Fibroblast of the aortic adventitia (primary cell): Measurements from ENCODE around the gene KRT35. TPM values are rescaled to one million over a fixed set of nuclear protein-coding genes. Genes with fewer than 3 reads are reported as not detected.
A peak's percentile ranks its signal among the peaks of the same experiment; 100 is the strongest.

Source experiments
- DNase-seq: peaks from one replicate; pipeline ENCODE4 v3.0.0-alpha.2; 2010; ENCODE audit warnings: low read depth
- H3K4me3 ChIP-seq: 2 replicates; pipeline ENCODE4 v1.5.1; 2011; ENCODE audit warnings: low read depth, mild to moderate bottlenecking, control low read depth, low read length, moderate library complexity
- total RNA-seq: library from RNA; depleted of rRNA; stranded (reverse); fragments of >200 nt; gene quantifications from 2 replicates; pipeline ENCODE4 v1.2.3, GENCODE V29; 2012; ENCODE audit warnings: low replicate concordance
- TF ChIP-seq, protein P1 (sequence below): IDR thresholded peaks from 2 replicates; pipeline ENCODE4 v1.5.1; 2011; ENCODE audit warnings: mild to moderate bottlenecking, low read length, control low read depth, inconsistent platforms; ENCODE audit not compliant: insufficient read depth

KRT35 gene
- total RNA-seq, 1 donor = not detected

DNA sequence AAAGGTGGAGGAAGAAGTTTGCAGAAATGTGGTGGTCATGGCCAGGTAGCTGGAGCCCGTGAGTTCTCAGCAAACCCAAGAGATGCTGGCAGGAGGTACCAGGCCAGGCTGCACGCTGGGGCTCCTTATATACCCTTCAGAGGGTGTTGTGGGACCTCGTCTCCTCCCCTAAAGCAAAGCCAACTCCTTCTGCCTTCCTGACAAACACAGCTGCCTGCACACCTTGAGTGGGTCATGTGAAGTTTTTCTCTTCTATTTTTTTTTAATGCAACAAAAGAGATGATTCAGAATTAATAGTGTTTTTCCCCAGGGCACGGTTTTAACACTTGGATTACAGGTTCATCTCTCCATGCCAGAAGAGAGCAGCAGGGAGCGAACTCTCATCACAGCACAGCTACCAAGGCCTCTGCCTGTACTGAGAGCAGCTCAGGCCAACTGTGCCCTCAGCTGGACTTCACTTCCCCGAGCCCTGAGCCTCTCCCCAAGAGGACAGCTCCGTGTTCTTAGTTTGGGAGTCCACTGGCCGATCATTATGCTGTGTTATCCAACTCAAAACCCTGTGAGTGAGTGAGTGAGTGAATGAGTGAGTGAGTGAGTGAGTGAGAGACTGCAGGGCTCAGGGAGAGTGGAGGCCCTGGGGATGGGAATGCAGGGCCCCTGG, 38.0 kb upstream of the KRT35 start, which contains the start of gene KRT15:
KRT15 (minus strand) TSS at position 102 of the 661 bp plus-strand sequence; CDS start at position 39, 63 bp downstream.
- no peak within 1 kb of the TSS for H3K4me3 ChIP-seq
- TF ChIP-seq, protein P1, sequence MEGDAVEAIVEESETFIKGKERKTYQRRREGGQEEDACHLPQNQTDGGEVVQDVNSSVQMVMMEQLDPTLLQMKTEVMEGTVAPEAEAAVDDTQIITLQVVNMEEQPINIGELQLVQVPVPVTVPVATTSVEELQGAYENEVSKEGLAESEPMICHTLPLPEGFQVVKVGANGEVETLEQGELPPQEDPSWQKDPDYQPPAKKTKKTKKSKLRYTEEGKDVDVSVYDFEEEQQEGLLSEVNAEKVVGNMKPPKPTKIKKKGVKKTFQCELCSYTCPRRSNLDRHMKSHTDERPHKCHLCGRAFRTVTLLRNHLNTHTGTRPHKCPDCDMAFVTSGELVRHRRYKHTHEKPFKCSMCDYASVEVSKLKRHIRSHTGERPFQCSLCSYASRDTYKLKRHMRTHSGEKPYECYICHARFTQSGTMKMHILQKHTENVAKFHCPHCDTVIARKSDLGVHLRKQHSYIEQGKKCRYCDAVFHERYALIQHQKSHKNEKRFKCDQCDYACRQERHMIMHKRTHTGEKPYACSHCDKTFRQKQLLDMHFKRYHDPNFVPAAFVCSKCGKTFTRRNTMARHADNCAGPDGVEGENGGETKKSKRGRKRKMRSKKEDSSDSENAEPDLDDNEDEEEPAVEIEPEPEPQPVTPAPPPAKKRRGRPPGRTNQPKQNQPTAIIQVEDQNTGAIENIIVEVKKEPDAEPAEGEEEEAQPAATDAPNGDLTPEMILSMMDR = no peak

DNA sequence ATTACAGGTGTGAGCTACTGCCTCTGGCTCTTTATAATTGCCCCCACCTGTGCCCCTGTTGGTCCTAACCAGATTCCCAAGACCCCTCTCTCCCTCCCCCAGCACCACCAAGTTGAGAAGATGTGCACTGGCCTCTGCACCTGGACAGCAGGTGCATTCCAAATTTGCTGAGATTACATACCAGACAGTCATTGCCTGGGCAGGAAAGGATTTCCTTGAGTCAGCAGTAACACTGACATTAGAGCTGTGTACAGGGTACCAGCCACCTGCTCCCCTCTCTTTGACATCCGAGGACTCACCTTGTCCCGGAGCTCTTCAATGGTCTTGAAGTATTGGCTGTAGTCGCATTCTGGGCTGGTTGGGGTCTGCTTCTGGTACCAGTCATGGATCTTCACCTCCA, 37.1 kb upstream of the KRT35 start:
- no peak overlapping the region for H3K4me3 ChIP-seq
- TF ChIP-seq, protein P1 = no peak
- no peak for DNase-seq

More for the DNA sequence above, 38.0 kb upstream of the KRT35 start, which contains the start of gene KRT15:
- DNase-seq = peak; percentile 34

DNA sequence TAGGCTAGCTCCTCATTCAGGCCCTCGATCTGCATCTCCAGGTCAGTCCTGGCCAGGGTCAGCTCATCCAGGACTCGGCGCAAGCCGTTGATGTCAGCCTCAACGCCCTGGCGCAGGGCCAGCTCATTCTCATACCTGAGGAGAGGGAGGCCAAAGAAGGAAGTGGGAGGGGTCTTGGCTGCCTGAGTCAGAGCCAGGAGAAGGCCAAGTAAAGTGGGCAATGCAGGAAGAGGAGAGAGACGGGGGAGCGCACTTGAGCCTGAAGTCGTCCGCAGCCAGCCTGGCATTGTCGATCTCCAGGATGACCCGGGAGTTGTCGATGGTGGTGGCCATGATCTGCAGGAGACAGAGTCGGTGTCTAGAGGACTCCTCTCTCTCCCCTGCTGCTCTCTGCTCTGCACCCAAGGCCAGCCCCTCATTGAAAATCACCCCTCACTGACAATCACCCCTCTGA, 35.9 kb upstream of the KRT35 start:
- DNase-seq = no peak
- no peak overlapping the region for H3K4me3 ChIP-seq
- TF ChIP-seq, protein P1 = no peak

GRCh38 chr17:41516147-41516829, 35.3 kb upstream of the KRT35 start:
- TF ChIP-seq, protein P1 = no peak
- DNase-seq = no peak
- H3K4me3 ChIP-seq = no peak overlapping the region

GRCh38 chr17:41513168-41513547, 32.2 kb upstream of the KRT35 start:
- DNase-seq = no peak
- TF ChIP-seq, protein P1 = no peak
- H3K4me3 ChIP-seq = no peak overlapping the region

DNA sequence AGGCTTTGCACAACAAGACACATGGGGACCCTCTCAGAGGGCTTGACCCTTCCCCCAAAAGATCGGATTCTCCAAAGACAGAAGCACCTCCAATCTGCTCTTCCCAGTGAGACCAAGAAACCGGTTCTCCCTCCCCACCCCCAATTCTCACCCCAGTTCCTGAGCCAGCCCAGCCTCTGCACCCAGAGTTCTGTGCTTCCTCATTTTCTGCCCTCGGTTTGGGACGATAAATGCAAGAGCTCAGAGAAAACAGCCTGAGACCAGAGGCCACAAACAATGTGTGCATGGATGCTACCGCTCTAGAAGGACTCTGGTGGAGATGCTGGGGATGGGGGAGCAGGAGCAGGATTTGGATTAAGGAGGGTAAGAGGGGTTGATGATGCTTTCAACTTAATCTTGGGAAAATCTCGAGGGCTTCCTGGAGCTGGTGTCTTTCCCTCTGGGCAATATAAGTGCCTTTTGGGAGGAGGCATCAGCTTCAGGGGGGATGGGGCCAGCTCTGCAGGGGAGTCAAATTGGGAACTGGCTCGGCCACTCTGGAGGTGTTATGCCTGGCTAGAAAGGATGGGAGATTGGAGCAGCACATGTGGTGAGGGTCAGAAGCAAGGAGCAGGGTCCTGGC, 31.7 kb upstream of the KRT35 start:
- TF ChIP-seq, protein P1 = no peak
- H3K4me3 ChIP-seq = no peak overlapping the region

More for the DNA sequence above, 31.7 kb upstream of the KRT35 start:
- DNase-seq = no peak
